Fibroblast of lung (primary cell): ENCODE results near the gene PILRA.

Source experiments
- CTCF ChIP-seq, 2 donors: IDR thresholded peaks in 1 of 2; conservative IDR thresholded peaks in 1 of 2; 1 replicate in 1 of 2; 2 replicates in 1 of 2; pipeline ENCODE4 v1.5.1; 2011 to 2012; ENCODE audit warnings: low read length in 2 of 2, control low read depth in 1 of 2, inconsistent platforms in 1 of 2, low read depth in 1 of 2, mild to moderate bottlenecking in 1 of 2
- EZH2 ChIP-seq: IDR thresholded peaks from 2 replicates; pipeline ENCODE4 v1.5.1; 2012; ENCODE audit warnings: low read length, control low read depth, mild to moderate bottlenecking; ENCODE audit errors: missing control alignments

- TF ChIP-seq CTCF (conservative IDR thresholded peaks at IDR 0.05 in 1 of 2, IDR thresholded peaks at IDR 0.05 in 1 of 2; ENCODE audit: low read depth in 1 of 2, low read length in 2 of 2) (no peak), EZH2 (no peak)
Measured at GRCh38 chr7:100351657-100352058, 21.6 kb upstream of the PILRA start.
